Liver (tissue), 9 donors: Measurements from ENCODE around the gene KCNMA1. TPM values are rescaled to one million over a fixed set of nuclear protein-coding genes. Genes with fewer than 3 reads are reported as not detected.
A peak's percentile ranks its signal among the peaks of the same experiment; 100 is the strongest.

Source experiments
- DNase-seq: peaks from one replicate; pipeline ENCODE4 v3.0.0-alpha.2; 2017; ENCODE audit warnings: low spot score
- H3K27ac ChIP-seq, 2 donors: one replicate each; pipeline ENCODE4 v1.7.0; 2013; ENCODE audit warnings: inconsistent platforms in 2 of 2, low read length in 2 of 2, control low read depth in 1 of 2, low read depth in 1 of 2, mild to moderate bottlenecking in 1 of 2
- H3K27me3 ChIP-seq, 4 donors: one replicate each; pipeline versions ENCODE4 v1.6.1 to v1.7.0; 2013; ENCODE audit warnings: low read length in 3 of 4, inconsistent platforms in 1 of 4, mild to moderate bottlenecking in 1 of 4, moderate library complexity in 1 of 4; ENCODE audit not compliant: control insufficient read depth in 4 of 4, insufficient read depth in 4 of 4
- H3K36me3 ChIP-seq, 4 donors: one replicate each; pipeline versions ENCODE4 v1.6.1 to v1.7.0; 2013; ENCODE audit warnings: low read length in 3 of 4, mild to moderate bottlenecking in 3 of 4, low read depth in 1 of 4, moderate library complexity in 1 of 4; ENCODE audit not compliant: control insufficient read depth in 4 of 4, insufficient read depth in 3 of 4
- H3K4me1 ChIP-seq, 4 donors: one replicate each; pipeline versions ENCODE4 v1.6.1 to v1.7.0; 2013; ENCODE audit warnings: low read length in 3 of 4, mild to moderate bottlenecking in 3 of 4, moderate library complexity in 1 of 4; ENCODE audit not compliant: control insufficient read depth in 4 of 4, insufficient read depth in 4 of 4
- H3K4me3 ChIP-seq, 3 donors: one replicate each; pipeline versions ENCODE4 v1.6.1 to v1.7.0; 2013; ENCODE audit warnings: low read length in 3 of 3, control low read depth in 1 of 3, low read depth in 1 of 3, mild to moderate bottlenecking in 1 of 3
- H3K9ac ChIP-seq, 2 donors: one replicate each; pipeline ENCODE4 v1.7.0; 2013; ENCODE audit warnings: low read length in 2 of 2, mild to moderate bottlenecking in 2 of 2, moderate library complexity in 2 of 2, control low read depth in 1 of 2, low read depth in 1 of 2
- H3K9me3 ChIP-seq, 4 donors: one replicate each; pipeline versions ENCODE4 v1.6.1 to v1.7.0; 2013; ENCODE audit warnings: low read length in 3 of 4; ENCODE audit not compliant: control insufficient read depth in 4 of 4
- EGR1 ChIP-seq, 2 donors: IDR thresholded peaks; 2 replicates each; pipeline ENCODE4 v1.6.1; 2016 to 2018; ENCODE audit warnings: antibody characterized with exemption in 2 of 2, low read depth in 2 of 2
- FOXA2 ChIP-seq: IDR thresholded peaks from 2 replicates; pipeline ENCODE4 v1.6.1; 2016; ENCODE audit warnings: antibody characterized with exemption
- GABPA ChIP-seq, 2 donors: IDR thresholded peaks in 1 of 2; conservative IDR thresholded peaks in 1 of 2; 2 replicates each; pipeline ENCODE4 v1.6.1; 2016; ENCODE audit warnings: antibody characterized with exemption in 2 of 2, mild to moderate bottlenecking in 1 of 2, moderate library complexity in 1 of 2
- HNF4A ChIP-seq, 2 donors: conservative IDR thresholded peaks; 2 replicates each; pipeline ENCODE4 v1.6.1; 2016; ENCODE audit warnings: antibody characterized with exemption in 2 of 2, mild to moderate bottlenecking in 2 of 2
- HNF4G ChIP-seq: IDR thresholded peaks from 2 replicates; pipeline ENCODE4 v1.6.1; 2016; ENCODE audit warnings: antibody characterized with exemption
- NR2F2 ChIP-seq: IDR thresholded peaks from 2 replicates; pipeline ENCODE4 v1.6.1; 2016; ENCODE audit warnings: antibody characterized with exemption
- RXRA ChIP-seq, 2 donors: IDR thresholded peaks; 2 replicates each; pipeline ENCODE4 v1.6.1; 2017 to 2018; ENCODE audit warnings: antibody characterized with exemption in 2 of 2, mild to moderate bottlenecking in 1 of 2
- SP1 ChIP-seq: IDR thresholded peaks from 2 replicates; pipeline ENCODE4 v1.6.1; 2018; ENCODE audit warnings: antibody characterized with exemption, mild to moderate bottlenecking
- TAF1 ChIP-seq: conservative IDR thresholded peaks from 2 replicates; pipeline ENCODE4 v1.6.1; 2016; ENCODE audit warnings: antibody characterized with exemption, mild to moderate bottlenecking
- WGBS: extraction: QIAGEN DNeasy Blood & Tissue Kit; methylation state at CpG from one replicate; pipeline ENCODE4 v1.1.7; 2013; 5-methylcytosine and 5-hydroxymethylcytosine counted together
- polyA plus RNA-seq, 2 donors: library from polyadenylated mRNA; stranded (reverse) in 1 of 2; unstranded in 1 of 2; fragments of 200-250 nt in 1 of 2; fragments of >200 nt in 1 of 2; fragmentation: Nextera tagmentation in 1 of 2; extraction: Ambion mirVana in 1 of 2; gene quantifications; one replicate each; pipeline versions ENCODE4 v1.2.1 to v1.2.3, GENCODE V29; 2013 to 2015
- total RNA-seq, 2 donors: library from RNA; depleted of rRNA; stranded (reverse); fragments of >200 nt; gene quantifications; one replicate each; pipeline ENCODE4 v1.2.3, GENCODE V29; 2014
- TF ChIP-seq, protein P1 (sequence below): fragments of 150-350 bp; IDR thresholded peaks from 2 replicates; pipeline ENCODE4 v1.5.1; 2017; ENCODE audit warnings: improper control_type of control experiment, low read depth, low read length; ENCODE audit not compliant: missing input control
- TF ChIP-seq, protein P2 (sequence below): IDR thresholded peaks from 2 replicates; pipeline ENCODE4 v1.6.1; 2016; ENCODE audit warnings: antibody characterized with exemption, mild to moderate bottlenecking
- TF ChIP-seq, protein P3 (sequence below): IDR thresholded peaks from 2 replicates; pipeline ENCODE4 v1.6.1; 2016; ENCODE audit warnings: antibody characterized with exemption
- donor health status: healthy.
- donor health status: healthy.
- donor health status: healthy.
- donor health status: healthy.
- donor health status: healthy.

Gene KCNMA1
- total and polyA plus RNA-seq, 4 donors, result 2.5 to 9.7 (median 4.7) TPM

DNA sequence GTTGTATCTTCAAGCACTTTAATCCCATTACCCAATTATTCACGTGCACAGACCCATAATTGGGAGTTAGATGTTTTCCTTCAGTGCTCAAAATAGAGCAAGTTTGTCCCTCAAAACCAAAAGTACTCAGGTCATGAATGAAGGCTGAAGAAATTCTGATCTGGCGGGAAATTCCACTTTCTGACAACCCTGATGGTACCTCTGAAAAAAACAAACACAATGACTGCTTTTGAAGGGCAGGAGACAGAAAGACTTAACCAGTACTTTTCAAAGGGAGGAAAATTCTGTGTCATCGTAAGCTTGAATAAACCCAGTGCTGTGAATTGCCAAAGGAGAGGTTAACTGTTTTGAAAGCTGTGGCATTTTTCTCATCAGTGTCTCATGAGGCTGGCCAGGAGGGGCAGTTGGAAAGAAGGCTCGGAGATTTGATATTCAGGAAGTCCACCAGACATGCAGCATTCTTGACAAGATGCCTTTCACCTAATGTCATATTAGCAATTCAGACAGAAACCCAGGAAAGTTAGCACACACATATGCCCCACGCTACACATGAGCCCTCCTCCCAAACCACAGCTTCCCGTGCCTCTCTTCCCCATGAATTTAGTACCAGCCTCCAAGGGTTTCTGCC is 347.0 kb downstream of the KCNMA1 start (continued):
- TF ChIP-seq, protein P1, sequence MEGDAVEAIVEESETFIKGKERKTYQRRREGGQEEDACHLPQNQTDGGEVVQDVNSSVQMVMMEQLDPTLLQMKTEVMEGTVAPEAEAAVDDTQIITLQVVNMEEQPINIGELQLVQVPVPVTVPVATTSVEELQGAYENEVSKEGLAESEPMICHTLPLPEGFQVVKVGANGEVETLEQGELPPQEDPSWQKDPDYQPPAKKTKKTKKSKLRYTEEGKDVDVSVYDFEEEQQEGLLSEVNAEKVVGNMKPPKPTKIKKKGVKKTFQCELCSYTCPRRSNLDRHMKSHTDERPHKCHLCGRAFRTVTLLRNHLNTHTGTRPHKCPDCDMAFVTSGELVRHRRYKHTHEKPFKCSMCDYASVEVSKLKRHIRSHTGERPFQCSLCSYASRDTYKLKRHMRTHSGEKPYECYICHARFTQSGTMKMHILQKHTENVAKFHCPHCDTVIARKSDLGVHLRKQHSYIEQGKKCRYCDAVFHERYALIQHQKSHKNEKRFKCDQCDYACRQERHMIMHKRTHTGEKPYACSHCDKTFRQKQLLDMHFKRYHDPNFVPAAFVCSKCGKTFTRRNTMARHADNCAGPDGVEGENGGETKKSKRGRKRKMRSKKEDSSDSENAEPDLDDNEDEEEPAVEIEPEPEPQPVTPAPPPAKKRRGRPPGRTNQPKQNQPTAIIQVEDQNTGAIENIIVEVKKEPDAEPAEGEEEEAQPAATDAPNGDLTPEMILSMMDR, result no peak
- TF ChIP-seq HNF4G, result no peak
- TF ChIP-seq EGR1 (IDR thresholded peaks at IDR 0.05; ENCODE audit: low read depth in 2 of 2), result no peak

DNA sequence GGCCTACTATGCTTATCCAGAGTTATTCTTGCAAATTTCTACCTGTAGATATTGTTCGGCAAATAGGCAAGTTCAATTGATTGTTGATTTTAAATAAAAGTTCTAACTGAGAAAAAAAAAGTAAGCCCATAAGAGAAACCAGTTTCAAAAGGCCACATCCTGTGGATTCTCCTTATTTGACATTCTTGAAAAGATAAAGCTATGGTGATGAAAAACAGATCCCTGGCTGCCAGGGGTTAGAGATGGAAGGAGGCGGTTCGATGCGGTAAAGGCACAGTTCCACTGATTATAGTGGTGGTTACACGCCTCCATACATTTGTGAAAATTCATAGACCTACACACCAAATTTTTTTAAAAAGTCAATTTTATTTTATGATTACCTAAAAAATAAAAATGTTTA is 347.8 kb downstream of the KCNMA1 start:
- 81% methylated on average over 5 of the region's 5 CpGs for WGBS

DNA sequence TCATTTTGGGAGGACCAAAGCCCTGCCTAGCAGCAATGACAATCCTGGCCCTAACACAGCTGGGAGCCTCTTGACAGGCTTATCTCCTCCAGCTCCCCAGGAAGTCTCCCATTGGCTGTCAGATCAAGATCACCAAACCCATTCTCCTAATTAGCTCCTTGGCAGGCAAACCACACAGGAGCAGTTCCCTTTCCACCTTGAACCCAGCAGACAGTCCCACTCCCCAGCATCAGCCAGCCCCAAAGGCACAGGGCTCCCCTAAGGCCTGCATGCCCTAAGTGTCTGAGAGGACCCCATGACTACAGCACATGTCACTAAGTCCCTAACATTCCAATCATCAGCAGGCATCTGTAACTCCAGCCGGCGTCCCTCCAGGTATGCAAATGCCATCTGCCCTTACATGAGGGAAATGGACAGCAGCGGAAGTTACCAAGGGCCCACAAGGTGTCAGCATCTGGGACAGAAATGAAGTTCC is 348.5 kb downstream of the KCNMA1 start:
- no peak for DNase-seq
- no peak overlapping the region for H3K9ac ChIP-seq
- no peaks in the 10 kb centered on the region for H3K36me3 ChIP-seq
- H3K27ac ChIP-seq, result no peak overlapping the region
- peaks cover 0 to 30% (median 19%) of the 10 kb centered on the region in 4 donors for H3K4me1 ChIP-seq
- H3K27me3 ChIP-seq, result no peaks in the 10 kb centered on the region
- H3K4me3 ChIP-seq, result no peak overlapping the region
- WGBS, result 89% methylated on average over 3 of the region's 3 CpGs
- H3K9me3 ChIP-seq, result no peaks in the 10 kb centered on the region
- TF ChIP-seq RXRA (IDR thresholded peaks at IDR 0.05) (no peak), HNF4A (conservative IDR thresholded peaks at IDR 0.05) (no peak), GABPA (IDR thresholded peaks at IDR 0.05 in 1 of 2, conservative IDR thresholded peaks at IDR 0.05 in 1 of 2) (no peak), TAF1 (no peak), FOXA2 (no peak)
- TF ChIP-seq, protein P2, sequence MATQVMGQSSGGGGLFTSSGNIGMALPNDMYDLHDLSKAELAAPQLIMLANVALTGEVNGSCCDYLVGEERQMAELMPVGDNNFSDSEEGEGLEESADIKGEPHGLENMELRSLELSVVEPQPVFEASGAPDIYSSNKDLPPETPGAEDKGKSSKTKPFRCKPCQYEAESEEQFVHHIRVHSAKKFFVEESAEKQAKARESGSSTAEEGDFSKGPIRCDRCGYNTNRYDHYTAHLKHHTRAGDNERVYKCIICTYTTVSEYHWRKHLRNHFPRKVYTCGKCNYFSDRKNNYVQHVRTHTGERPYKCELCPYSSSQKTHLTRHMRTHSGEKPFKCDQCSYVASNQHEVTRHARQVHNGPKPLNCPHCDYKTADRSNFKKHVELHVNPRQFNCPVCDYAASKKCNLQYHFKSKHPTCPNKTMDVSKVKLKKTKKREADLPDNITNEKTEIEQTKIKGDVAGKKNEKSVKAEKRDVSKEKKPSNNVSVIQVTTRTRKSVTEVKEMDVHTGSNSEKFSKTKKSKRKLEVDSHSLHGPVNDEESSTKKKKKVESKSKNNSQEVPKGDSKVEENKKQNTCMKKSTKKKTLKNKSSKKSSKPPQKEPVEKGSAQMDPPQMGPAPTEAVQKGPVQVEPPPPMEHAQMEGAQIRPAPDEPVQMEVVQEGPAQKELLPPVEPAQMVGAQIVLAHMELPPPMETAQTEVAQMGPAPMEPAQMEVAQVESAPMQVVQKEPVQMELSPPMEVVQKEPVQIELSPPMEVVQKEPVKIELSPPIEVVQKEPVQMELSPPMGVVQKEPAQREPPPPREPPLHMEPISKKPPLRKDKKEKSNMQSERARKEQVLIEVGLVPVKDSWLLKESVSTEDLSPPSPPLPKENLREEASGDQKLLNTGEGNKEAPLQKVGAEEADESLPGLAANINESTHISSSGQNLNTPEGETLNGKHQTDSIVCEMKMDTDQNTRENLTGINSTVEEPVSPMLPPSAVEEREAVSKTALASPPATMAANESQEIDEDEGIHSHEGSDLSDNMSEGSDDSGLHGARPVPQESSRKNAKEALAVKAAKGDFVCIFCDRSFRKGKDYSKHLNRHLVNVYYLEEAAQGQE, result no peak
- TF ChIP-seq, protein P3, sequence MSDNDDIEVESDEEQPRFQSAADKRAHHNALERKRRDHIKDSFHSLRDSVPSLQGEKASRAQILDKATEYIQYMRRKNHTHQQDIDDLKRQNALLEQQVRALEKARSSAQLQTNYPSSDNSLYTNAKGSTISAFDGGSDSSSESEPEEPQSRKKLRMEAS, result no peak

More for the DNA sequence above, 347.8 kb downstream of the KCNMA1 start:
- Histone ChIP-seq H3K27me3 (no peaks in the 10 kb centered on the region), H3K36me3 (no peaks in the 10 kb centered on the region), H3K27ac (no peak overlapping the region), H3K9me3 (no peaks in the 10 kb centered on the region), H3K9ac (no peak overlapping the region), H3K4me3 (no peak overlapping the region), H3K4me1 (peaks cover 0 to 30% (median 19%) of the 10 kb centered on the region in 4 donors)
- DNase-seq, result no peak
- no peak for TF ChIP-seq HNF4G
- TF ChIP-seq SP1, result no peak
- TF ChIP-seq NR2F2, result peak; percentile 26
